ENCODE data around the gene UGT1A5.

GRCh38 chr2:233791883-233792329 is 79.2 kb downstream of the UGT1A5 start:
- TF ChIP-seq CTCF (IDR thresholded peaks at IDR 0.05) (no peak), POLR2A (IDR thresholded peaks at IDR 0.05) (no peak)

Measured in vagina (tissue), 2 donors.